Forelimb muscle (tissue), 1 donor: ENCODE results near the gene BCOR. TPM values are rescaled to one million over a fixed set of nuclear protein-coding genes. Genes with fewer than 3 reads are reported as not detected.

Experiments
- DNase-seq: peaks from one replicate; pipeline ENCODE4 v3.0.0-alpha.2; 2013; ENCODE audit warnings: low read depth
- polyA plus RNA-seq: library from polyadenylated mRNA; unstranded; fragments of 120-200 nt; gene quantifications from one replicate; pipeline ENCODE4 v1.2.1, GENCODE V29; 2013; ENCODE audit not compliant: insufficient read length

Gene BCOR
- polyA plus RNA-seq, 1 donor: 24.0 TPM

GRCh38 chrX:40098264-40099054 is 701 bp upstream of the BCOR start:
- DNase-seq: no peak

DNA sequence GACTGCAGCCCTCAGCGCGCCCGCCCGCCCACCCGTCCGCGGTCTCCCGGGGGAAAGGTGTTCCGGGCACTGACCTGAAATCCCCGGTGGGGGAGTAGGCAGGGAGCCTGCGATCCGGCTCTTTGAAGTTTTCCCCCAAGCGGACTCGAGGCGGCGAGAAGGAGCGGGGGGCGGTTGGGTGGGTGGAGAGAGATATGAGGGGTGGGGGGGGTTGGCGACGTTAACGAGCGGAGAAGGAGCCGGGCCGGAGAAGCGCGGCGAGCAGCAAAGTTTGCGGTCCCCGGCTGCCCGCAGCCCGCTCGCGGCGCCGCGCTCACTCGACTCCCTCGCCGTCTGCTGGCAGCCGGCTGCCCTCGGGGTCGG is 636 bp downstream of the BCOR start:
- no peak for DNase-seq

DNA sequence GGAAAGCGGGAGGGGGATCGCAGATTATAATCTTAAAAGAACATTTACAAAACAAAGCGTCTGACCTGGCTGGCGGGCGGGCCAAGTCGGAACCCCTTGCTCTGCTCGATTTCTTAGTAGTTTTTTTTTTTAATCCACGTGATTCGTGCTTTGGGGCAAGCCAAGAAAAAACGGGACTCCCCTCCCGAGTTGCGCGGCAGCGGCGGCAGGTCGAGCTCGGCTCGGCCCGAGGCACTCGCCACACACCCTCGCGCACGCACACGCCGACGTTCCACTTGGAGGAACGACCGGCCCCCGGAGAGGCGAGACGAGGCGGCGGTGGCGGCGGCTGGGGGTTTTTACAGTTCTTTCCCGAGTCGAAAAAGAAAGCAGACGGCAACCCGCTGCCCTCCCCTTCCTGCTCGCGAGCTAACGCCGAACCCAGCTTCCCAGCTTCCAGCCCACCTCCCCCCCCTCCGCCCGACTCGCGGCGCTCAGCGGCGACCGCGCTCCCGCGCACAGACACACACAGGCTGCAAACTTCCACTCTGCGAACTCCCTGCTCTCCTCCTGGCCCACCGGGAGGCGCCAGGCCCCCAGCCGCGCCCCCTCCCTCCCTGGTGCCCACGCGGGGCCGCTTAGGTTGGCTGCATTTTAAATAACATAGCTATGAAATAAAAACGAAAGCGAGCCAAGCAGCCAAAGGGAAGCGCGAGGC is 1.2 kb downstream of the BCOR start:
- no peak for DNase-seq

DNA sequence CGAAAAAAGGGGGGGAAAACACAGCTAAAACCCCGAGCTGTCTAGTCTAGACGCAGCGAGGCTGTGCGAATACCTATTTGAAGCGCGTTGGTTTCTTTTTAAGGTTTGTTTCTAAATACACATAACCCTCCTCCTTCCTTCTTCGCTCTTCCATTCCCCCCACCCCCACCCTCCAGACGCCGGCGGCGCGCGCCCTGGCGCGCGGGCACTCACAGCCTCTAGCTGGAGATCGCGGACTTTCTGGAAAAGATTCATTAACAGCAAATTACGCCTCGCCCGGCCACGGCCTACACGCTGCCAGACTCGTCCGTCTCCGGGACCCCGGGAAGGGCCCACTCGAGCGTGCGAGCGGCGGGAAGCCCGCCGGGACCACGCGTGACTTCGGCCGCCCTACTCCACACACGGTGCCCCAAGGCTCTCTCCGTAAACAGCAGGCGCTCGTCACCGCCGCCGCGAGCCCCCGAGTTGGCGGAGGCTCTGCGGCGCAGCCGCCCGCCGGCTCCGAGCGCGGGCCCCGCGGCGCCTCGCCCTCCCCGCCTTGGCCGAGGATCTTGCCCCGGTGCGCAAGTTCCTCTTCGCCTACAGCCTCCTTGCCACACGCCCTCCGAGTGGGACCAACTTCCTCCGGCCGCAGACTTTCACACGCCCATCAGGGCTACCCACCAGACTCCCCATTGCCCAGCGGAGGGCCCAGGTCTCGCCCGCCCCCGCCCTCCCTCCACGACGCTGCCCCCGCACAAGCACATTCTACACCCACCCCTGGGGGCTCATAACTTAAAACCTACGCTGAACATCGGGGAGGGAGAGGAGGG is 2.0 kb downstream of the BCOR start:
- DNase-seq: no peak

GRCh38 chrX:40094900-40095582 is 2.7 kb downstream of the BCOR start:
- no peak for DNase-seq

DNA sequence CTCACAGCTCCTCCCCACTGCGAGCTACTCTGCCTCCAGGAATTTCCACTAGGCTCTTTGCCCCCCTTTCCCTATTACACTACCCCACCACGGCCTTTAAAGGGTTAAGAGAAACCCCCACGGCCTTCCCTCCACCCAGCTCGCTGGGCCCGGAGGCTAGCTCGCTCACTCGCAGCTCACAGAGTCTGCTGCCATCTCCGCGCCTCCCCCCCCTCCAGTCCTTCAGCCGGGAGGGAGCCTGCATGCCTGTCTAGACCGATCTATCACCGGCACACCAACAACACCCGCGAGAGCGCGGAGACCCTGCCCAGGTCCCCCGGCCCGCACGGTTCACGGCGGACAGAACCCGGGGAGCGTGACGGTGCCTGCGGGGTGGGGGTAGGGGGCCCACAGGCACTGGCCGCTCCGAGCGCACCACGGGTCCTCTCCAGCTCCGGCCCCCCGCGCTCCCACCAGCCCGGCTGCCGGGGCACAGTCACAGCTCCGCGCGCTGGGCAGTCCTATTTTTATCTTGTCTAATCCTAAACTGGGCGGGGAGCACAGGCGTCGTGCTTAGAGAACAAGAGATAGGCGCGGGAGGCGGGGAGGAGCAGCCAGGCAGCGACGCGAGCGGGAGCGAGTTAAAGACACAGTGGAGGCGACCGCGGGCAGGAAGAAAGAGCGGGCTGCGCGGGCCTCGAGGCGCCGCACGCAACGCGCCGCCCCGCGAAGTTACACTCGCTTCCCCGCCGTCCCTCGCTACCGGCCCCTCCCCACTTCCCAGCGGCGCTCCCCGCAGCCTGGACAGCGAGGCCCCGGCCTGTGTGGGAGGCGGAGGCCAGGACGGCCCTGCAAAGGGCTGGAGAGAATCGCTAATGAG is 3.5 kb downstream of the BCOR start:
- DNase-seq: no peak

DNA sequence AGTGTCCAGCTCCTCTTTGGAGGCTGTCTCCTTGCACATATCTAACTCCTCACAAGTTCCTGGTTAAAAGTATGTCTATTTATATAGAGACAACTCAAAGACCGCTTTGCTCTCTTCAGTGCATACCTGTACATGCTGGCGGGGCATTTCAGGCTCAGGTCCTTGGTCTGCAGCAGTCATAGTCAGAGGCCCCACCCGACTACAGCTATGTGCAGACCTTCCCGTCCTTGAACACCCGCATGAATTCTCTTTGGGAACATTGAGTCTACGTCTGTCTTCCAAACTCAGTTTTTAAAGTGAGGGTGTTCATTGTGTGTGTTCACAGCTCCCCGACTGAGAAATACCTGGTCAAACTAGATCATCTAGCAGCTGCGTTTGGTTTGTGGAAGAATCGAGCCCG is 4.2 kb downstream of the BCOR start:
- no peak for DNase-seq

DNA sequence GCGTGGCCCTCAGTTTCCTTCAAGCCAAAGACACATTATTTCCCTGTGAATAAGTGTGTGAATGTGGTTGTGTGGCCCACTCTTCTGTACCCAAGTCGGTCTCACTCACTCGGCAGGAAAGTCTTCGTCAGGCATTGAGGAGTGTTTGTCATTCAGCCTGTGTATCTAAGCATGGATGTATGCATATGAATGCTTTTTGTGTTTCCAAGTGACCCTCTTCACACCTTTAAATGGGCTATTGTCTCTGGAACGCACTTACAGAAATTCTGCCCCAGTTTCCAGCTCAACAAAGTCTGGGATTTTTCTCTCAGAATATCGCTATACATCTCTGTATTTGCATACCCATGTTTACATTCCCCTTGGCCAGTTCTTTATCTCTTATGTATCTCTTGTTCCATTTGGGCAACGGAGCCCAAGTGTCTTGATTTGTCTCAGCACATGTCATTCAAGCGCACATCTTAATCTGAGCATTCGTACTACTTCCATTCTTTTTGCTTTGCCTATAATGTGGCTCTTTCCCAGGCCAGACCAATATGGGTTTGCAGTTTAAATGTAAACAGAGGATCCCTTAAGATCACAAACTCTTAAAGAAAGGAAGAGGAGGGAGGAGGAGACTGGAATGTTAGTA is 4.8 kb downstream of the BCOR start:
- no peak for DNase-seq

DNA sequence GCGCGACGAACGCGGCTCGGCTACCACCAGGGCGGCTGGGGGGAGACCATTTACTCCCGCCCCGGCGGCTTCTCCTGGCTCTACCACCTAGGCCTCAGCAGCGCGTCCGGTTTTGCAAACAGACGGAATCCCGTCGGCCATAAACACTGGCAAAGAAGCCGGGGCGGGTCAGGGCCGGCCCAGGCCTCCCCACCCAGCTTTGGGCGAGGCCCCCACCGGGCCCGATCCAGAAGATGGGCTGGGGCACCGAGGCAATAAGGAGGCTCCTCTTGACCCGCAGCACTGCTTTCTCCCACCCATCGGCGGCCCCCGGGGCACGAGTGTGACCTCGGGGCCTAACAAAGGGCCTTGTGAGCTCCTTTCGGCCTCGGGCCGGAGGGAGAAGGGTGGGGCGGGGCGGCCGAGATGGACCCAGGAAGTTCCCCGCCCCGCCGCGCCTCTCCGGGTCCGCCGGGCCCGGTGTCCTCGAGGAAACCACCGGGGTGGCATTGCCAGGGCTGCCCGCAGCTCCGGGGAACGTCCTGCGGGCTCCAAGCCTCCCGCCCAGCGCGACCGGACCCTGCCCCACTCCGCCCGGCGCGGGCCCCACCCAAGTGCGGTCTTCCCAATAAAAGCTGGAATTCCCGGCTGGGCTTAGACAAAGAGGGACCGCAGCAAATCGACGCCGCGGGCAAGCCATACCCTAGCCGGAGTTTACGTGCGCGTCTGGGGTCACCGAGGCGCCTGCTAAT is 5.9 kb downstream of the BCOR start:
- no peak for DNase-seq

DNA sequence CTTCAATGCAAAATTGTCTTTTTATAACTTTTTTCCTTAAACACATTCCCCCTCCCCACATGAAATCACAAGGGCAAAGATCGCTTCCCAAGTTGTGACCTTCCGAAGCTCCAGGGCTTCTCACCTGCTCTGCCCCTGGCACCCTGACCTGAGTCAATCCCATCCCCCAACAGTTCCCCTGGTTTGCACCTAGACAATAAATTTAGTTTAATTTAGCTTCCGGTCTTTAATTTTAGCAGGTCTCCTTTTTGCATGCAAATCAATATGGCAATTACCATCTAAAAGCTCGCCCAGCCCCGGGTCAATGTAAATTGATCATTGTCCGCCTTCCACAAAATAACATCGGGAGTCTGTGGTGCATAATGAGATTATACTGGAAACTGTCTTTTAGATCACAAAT is 6.8 kb downstream of the BCOR start:
- no peak for DNase-seq

DNA sequence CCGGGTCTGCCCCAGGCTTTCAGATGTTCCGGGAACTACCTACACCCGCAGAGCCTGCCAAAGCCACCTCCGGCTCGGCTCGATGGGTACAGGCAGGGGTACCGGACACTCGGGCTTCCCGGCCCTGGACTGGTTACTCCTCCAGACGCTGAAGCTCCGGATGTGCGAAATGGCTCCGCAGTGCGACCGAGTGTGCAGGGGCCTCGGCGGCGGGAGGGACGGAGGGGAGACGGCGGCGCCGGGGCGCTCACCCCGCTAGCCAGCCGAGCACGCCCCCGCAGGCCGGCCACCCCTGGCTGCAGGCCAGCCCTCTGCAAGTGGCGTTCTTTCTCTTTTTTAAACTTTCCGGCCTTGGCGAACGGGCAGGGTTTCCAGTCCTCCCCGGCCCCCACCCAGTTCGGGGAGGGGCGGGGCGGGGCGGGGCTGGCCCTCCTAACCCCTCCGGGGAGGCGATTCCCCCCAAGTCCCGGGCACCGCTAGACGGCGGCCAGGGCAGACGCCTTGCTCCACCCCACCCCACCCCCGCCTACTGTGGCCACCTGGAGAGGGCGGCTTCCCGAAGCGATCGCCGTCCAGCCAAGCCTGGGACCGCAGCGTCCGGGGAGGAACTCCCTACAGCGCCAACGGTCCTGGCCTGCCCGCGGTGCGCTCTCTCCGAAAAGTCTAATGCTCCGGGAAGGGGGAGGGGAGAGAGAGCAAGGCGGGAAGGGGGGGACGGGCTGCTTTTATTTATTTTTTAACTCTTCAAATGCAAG is 7.5 kb downstream of the BCOR start:
- DNase-seq: no peak

DNA sequence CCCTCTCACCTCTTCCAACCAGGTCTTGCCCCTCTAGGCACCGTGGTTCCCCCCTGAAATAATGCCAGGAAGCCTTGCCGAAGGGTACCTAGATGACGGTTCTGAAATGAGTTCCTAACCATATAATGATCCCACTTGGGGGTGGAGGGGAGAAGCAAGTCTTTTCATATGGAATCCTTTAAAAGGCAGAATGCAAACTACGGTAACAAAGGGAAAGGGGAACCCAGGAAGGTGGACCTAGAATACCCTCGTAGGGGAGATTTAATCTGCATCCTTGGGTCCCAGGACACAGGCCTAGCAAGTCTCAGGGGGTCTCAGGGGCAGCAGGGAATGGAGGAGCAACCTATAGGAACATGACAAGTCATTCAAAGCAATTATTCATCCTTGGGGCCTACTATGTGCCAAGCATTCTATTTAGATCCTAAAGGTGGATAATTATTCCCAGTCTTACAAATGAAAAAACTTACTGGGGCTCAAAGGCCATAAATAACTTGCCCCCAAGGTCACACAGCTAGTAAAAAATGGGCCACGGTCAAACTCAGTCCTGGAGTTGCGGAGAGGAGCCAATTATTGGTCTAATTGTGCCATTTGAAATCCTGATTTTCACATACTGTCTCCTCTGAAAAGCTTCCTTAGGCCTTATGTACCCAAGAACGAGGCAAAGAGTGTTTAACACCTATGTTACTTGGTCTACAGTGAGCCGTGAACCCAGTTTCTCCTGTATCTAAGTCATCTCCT is 8.8 kb downstream of the BCOR start:
- DNase-seq: no peak

- no peak for DNase-seq
Measured at GRCh38 chrX:40088299-40088625, 9.5 kb downstream of the BCOR start.

GRCh38 chrX:40087425-40088298 is 10.1 kb downstream of the BCOR start:
- DNase-seq: no peak

DNA sequence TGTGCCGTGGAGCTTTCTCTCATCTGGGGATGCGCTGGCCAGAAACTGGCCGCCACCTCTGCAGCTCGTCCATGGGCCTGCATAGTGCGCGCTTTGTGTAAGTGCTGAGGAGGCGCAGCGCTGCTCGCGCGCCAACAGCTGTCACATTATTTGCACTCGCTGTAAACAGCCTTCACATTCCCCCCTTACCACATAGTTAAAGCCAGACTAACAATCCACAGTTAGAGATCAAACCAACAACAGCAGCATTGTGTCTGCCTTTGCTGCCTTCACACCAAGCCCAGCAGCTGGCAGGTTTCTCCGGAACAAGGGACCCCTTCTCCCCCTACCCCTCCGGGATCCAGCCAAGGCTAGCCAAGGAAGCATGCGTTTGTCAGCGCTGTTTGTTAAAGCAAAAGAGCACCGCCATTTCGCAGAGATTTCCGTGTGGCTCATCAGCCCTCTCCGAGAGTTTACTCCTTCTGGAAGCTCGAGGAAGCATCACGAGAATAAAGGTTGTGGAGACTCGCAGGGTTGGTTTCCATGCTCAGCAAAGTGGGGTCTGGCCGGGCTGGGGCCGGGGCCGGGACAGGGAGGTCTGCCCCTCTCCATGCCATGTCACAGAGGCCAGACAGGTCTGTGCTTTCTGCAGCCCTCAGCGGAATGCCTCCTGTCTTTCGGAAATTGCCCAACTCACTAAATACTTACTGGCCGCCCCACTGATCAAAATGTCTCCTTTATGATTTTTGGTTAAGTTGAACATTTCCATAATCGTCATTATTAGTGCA is 11.0 kb downstream of the BCOR start:
- no peak for DNase-seq

DNA sequence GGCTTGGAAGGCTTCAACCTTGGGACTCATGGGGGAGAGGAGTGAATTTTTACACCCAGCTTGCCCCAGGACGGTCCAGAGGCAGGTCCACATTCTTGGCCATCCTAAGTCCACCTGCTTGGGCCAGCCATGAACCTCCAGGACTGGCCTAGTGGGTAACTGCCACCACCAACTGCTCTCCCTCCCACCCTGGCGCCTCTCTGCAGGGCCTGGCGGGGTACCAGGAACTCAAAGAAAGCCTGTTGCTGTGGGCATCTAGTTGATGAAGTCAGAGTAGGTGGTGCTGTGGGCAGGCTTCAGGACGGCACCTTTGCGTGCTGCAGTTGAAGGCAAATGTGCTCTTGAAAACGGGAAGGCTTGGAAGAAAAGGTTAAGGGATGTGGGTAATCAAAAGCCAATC is 12.0 kb downstream of the BCOR start:
- no peak for DNase-seq

GRCh38 chrX:40085102-40085551 is 12.6 kb downstream of the BCOR start:
- no peak for DNase-seq
